Thyroid gland (tissue), 4 donors: Measurements from ENCODE around the gene CRNKL1. TPM values are rescaled to one million over a fixed set of nuclear protein-coding genes. Genes with fewer than 3 reads are reported as not detected.

Experiments used
- DNase-seq, 2 donors: peaks; one replicate each; pipeline ENCODE4 v3.0.0-alpha.2; 2019
- H3K27ac ChIP-seq, 3 donors: fragments of 200-600 bp; sonication (generic); 1 replicate in 2 of 3; 2 replicates in 1 of 3; pipeline ENCODE4 v1.5.1; 2016 to 2019; ENCODE audit warnings: mild to moderate bottlenecking in 1 of 3, moderate library complexity in 1 of 3
- H3K27me3 ChIP-seq: fragments of 200-600 bp; sonication (generic); one replicate; pipeline ENCODE4 v1.5.1; 2019
- H3K36me3 ChIP-seq, 2 donors: fragments of 200-600 bp; sonication (generic); one replicate each; pipeline ENCODE4 v1.5.1; 2016 to 2019
- H3K4me1 ChIP-seq, 2 donors: fragments of 200-600 bp; sonication (generic); one replicate each; pipeline ENCODE4 v1.5.1; 2017 to 2019
- H3K4me3 ChIP-seq, 3 donors: fragments of 200-600 bp; sonication (generic); replicated peaks in 1 of 3; 1 replicate in 2 of 3; 2 replicates in 1 of 3; pipeline ENCODE4 v1.5.1; 2016; ENCODE audit warnings: mild to moderate bottlenecking in 1 of 3
- H3K9me3 ChIP-seq: fragments of 200-600 bp; sonication (generic); one replicate; pipeline ENCODE4 v1.5.1; 2017
- POLR2A ChIP-seq, 2 donors: fragments of 450-650 bp; IDR thresholded peaks; one replicate each; pipeline ENCODE4 v1.6.1; 2017; ENCODE audit warnings: antibody characterized with exemption in 2 of 2, mild to moderate bottlenecking in 2 of 2, moderate library complexity in 1 of 2
- WGBS, 2 donors: methylation state at CpG; one replicate each; pipeline ENCODE4 v1.1.5; 2017; 5-methylcytosine and 5-hydroxymethylcytosine counted together
- intact Hi-C: fragments of 100-400 bp; cut with DNase I; formaldehyde crosslinking; loops from one replicate; pipeline ENCODE4 v1.15.1; 2023
- total RNA-seq, 4 donors: library from RNA; depleted of rRNA; stranded (reverse); fragments of >200 nt; gene quantifications; one replicate each; pipeline ENCODE4 v1.2.3, GENCODE V29; 2016
- TF ChIP-seq, protein P1 (sequence below), 6 experiments: fragments of 200-600 bp in 3 of 6; fragments of 450-650 bp in 3 of 6; sonication (generic) in 3 of 6; IDR thresholded peaks; one replicate each; pipeline ENCODE4 v1.5.1; 2016 to 2019; ENCODE audit warnings: antibody characterized with exemption in 6 of 6, mild to moderate bottlenecking in 2 of 6, inconsistent platforms in 1 of 6, moderate library complexity in 1 of 6

CRNKL1 gene
- total RNA-seq, 4 donors from 2014 or later, result 23.6 to 35.2 (median 27.2) TPM

DNA sequence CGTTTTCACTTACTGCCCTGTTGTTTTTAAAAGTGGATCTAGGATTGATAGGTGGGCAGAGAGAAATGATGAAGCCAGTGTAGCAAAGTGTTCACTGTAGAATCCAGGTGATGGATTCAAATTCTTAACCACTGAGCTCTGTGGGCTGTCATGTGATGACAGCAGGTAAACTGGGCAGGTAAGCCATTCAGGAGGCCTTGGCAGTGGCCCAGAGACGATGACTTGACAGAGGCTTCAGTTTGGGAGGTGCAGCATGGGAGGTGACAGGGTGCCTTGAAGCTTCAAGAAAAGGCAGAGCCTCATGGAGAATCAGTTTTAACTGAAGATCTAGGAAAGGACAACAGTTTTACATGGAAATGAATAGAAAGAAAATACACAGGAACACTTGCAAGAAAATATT lies 33.1 kb downstream of the CRNKL1 start:
- intact Hi-C loops, result no loop called here
- peak; percentile 80 to 84 for DNase-seq
- Histone ChIP-seq H3K27ac (peak overlapping the region; percentile 28 to 85 (median 83)), H3K36me3 (no peaks in the 10 kb centered on the region), H3K9me3 (no peaks in the 10 kb centered on the region), H3K4me3 (no peak overlapping the region), H3K27me3 (no peaks in the 10 kb centered on the region), H3K4me1 (peaks cover 26 to 43% of the 10 kb centered on the region in 2 donors)
- WGBS, 2 donors, result 25 to 29% methylated on average over 2 of the region's 2 CpGs
- peak in 1 of 2 donors; percentile 10 for TF ChIP-seq POLR2A (IDR thresholded peaks at IDR 0.05)
- TF ChIP-seq, protein P1, sequence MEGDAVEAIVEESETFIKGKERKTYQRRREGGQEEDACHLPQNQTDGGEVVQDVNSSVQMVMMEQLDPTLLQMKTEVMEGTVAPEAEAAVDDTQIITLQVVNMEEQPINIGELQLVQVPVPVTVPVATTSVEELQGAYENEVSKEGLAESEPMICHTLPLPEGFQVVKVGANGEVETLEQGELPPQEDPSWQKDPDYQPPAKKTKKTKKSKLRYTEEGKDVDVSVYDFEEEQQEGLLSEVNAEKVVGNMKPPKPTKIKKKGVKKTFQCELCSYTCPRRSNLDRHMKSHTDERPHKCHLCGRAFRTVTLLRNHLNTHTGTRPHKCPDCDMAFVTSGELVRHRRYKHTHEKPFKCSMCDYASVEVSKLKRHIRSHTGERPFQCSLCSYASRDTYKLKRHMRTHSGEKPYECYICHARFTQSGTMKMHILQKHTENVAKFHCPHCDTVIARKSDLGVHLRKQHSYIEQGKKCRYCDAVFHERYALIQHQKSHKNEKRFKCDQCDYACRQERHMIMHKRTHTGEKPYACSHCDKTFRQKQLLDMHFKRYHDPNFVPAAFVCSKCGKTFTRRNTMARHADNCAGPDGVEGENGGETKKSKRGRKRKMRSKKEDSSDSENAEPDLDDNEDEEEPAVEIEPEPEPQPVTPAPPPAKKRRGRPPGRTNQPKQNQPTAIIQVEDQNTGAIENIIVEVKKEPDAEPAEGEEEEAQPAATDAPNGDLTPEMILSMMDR (IDR thresholded peaks at IDR 0.05), result no peak

DNA sequence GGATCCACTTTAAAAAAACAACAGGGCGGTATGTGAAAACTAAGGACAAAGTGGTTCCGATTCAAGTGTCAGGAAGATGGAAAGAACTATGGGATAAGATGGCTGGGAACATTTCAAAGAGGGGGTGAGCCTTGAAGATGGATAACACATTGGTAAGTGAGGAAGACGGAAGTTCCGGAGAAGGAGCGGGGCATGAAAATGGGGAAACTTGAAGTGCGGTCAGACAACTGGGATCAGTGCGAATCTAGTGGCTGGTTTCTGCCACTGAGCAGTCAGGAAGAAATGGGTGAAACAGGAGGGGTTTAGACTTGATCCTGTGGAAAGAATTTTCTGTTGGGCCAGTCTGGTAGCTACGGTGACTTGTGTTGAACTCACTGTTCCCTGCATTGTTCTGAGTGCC lies 33.9 kb downstream of the CRNKL1 start:
- intact Hi-C loops, result no loop called here
- 84% methylated on average over 8 of the region's 8 CpGs for WGBS, 2 donors

DNA sequence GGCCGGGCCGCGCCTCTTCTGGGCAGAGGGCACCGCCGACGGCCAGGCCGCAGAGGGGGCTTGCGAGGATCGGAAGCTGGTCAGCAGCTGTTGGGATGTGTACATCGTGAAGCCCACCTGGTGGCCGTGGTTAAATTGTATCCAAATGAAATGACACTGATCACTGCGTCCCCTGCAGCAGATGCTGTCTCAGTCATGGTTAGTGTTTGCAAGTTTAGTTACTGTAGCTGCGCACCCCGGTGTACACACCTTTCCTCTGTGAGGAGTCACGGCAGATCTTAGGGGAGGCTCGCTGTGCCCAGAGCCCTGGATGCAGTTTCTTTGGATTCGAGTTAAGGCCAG lies 34.5 kb downstream of the CRNKL1 start:
- intact Hi-C loops, result no loop called here
- Histone ChIP-seq H3K4me1 (peaks cover 26 to 43% of the 10 kb centered on the region in 2 donors), H3K36me3 (no peaks in the 10 kb centered on the region), H3K9me3 (no peaks in the 10 kb centered on the region), H3K27me3 (no peaks in the 10 kb centered on the region), H3K27ac (peak overlapping the region in 2 of 3 donors; percentile 83 to 85), H3K4me3 (peak overlapping the region; percentile 75 to 89 (median 89))
- 7 to 8% methylated on average over 7 to 15 of the region's 17 CpGs for WGBS, 2 donors
- DNase-seq, result no peak
- TF ChIP-seq, protein P1 (IDR thresholded peaks at IDR 0.05), result no peak
- no peak for TF ChIP-seq POLR2A (IDR thresholded peaks at IDR 0.05)

More for the DNA sequence above, 33.9 kb downstream of the CRNKL1 start:
- peak overlapping the region in 2 of 3 donors; percentile 83 to 85 for H3K27ac ChIP-seq
- no peaks in the 10 kb centered on the region for H3K36me3 ChIP-seq
- TF ChIP-seq, protein P1 (IDR thresholded peaks at IDR 0.05), result no peak
- TF ChIP-seq POLR2A (IDR thresholded peaks at IDR 0.05), result no peak
- H3K4me1 ChIP-seq, result peaks cover 26 to 43% of the 10 kb centered on the region in 2 donors
- no peaks in the 10 kb centered on the region for H3K9me3 ChIP-seq
- no peak for DNase-seq
- peak overlapping the region in 1 of 3 donors; percentile 89 for H3K4me3 ChIP-seq
- no peaks in the 10 kb centered on the region for H3K27me3 ChIP-seq

DNA sequence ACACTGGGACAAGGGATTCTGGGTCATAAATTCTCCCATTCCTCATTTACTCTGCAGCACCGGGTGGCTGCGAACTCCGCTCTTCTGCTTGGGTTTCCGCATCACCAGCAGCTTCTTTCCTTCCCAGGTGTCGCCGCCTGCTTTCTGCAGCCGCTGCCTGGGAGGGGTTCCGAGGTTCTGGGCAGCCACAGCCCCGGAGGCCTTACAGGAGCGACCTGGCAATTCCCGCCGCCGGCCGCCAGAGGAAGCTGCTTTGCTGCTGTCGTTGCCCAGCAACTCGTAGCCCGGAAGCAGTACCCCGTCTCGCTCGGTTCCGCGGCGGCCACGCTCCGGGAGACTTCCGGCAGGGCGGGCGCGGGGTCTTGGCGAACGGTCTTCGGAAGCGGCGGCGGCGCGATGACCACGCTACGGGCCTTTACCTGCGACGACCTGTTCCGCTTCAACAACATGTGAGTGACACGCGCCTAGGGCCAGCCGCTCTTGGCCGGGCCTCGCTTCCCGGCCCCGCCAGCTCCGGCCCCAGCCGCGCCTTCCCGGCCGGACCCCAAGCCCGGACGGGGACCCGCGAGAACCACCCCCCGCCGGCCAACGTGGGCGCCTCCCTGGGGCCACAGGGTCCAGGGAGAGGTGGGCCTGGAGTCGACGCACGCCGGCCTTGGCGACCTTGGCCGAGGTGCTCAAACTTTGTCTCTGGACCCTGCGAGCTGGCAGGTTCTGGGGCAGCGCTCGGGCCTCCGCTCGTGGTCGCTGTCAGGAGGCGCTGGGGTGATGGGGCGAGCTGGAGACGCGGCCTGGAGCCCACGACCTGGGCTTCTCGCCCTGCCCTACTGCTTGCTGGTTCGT lies 35.0 kb downstream of the CRNKL1 start, which contains the start of gene NAA20:
TSS of gene NAA20 (plus strand) at position 362 of the 843 bp plus-strand sequence. CDS start at position 397, 35 bp downstream.
- Histone ChIP-seq H3K4me1 (peaks cover 26 to 43% of the 10 kb centered on the region in 2 donors), H3K9me3 (no peaks in the 10 kb centered on the region), H3K27me3 (no peaks in the 10 kb centered on the region), H3K4me3 (peak within 1 kb of the TSS; percentile 75 to 89 (median 89)), H3K36me3 (no peaks in the 10 kb centered on the region), H3K27ac (peak within 1 kb of the TSS; percentile 68 to 85 (median 83))
- peak; percentile 95 to 96 for DNase-seq
- 0 to 1% methylated on average over 14 to 23 of the region's 81 CpGs for WGBS, 2 donors
- intact Hi-C loops, result no loop called here
- peak in 1 of 2 donors; percentile 70 for TF ChIP-seq POLR2A (IDR thresholded peaks at IDR 0.05)
- TF ChIP-seq, protein P1 (IDR thresholded peaks at IDR 0.05), result peak; percentile 63 to 96 (median 81)

DNA sequence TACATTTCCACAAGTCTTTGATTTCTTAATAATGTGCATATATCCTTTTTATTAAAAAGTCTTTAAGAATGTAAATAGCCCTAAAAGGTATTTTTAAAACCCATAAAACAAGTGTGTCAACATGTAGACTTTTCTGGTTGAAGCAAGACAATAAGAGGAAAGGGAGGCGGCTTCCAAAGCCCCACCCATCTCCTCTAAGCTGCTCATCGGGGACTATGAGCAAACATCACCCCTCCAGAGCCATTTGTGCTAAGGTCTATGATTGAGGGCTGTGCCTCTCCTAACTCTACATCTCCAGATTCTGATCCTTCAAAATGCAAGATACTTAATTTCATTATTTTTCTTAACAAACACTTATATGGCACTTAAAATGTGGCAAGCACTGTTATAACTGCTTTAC lies 37.6 kb downstream of the CRNKL1 start:
- Histone ChIP-seq H3K36me3 (no peaks in the 10 kb centered on the region), H3K4me3 (no peak overlapping the region), H3K4me1 (peaks cover 25 to 38% of the 10 kb centered on the region in 2 donors), H3K27me3 (no peaks in the 10 kb centered on the region), H3K27ac (no peak overlapping the region), H3K9me3 (no peaks in the 10 kb centered on the region)
- intact Hi-C loops, result no loop called here
- WGBS, 2 donors, result 44 to 60% methylated on average over 2 of the region's 2 CpGs
- no peak for DNase-seq
- TF ChIP-seq, protein P1 (IDR thresholded peaks at IDR 0.05), result no peak
